ENCODE results near the gene ZNF789.

DNA sequence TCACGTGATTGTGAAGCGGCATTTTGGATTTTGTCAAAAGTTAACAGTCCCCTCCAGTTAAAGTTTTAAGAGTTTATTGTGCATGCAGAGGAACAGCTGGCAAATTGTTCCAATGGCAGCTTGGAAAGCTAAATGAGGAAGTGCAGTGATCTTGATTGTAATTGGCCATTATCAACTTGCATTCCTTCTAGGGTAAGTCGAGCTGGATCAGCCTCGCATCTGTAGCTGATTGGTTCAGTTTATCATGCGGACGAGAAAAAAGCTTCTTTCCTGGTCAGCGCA is 566 bp downstream of the ZNF789 start:
- TF ChIP-seq REST (tag by site-specific recombination; IDR thresholded peaks at IDR 0.05) (no peak), CTCF (tag by site-specific recombination; IDR thresholded peaks at IDR 0.05) (no peak), ZNF792 (tag by site-specific recombination; IDR thresholded peaks at IDR 0.05) (no peak), ZNF768 (tag by site-specific recombination; IDR thresholded peaks at IDR 0.05) (no peak), PRDM10 (tag by site-specific recombination; IDR thresholded peaks at IDR 0.05) (no peak), ZNF24 (tag by site-specific recombination; IDR thresholded peaks at IDR 0.05) (no peak), PRDM1 (tag by site-specific recombination; IDR thresholded peaks at IDR 0.05) (no peak), ZNF292 (tag by site-specific recombination; IDR thresholded peaks at IDR 0.05; ENCODE audit: borderline replicate concordance, low read depth) (no peak), ZNF174 (tag by site-specific recombination; IDR thresholded peaks at IDR 0.05) (no peak), ZNF629 (tag by site-specific recombination; IDR thresholded peaks at IDR 0.05) (no peak)
- TF ChIP-seq, protein P1, sequence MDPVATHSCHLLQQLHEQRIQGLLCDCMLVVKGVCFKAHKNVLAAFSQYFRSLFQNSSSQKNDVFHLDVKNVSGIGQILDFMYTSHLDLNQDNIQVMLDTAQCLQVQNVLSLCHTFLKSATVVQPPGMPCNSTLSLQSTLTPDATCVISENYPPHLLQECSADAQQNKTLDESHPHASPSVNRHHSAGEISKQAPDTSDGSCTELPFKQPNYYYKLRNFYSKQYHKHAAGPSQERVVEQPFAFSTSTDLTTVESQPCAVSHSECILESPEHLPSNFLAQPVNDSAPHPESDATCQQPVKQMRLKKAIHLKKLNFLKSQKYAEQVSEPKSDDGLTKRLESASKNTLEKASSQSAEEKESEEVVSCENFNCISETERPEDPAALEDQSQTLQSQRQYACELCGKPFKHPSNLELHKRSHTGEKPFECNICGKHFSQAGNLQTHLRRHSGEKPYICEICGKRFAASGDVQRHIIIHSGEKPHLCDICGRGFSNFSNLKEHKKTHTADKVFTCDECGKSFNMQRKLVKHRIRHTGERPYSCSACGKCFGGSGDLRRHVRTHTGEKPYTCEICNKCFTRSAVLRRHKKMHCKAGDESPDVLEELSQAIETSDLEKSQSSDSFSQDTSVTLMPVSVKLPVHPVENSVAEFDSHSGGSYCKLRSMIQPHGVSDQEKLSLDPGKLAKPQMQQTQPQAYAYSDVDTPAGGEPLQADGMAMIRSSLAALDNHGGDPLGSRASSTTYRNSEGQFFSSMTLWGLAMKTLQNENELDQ (tag by site-specific recombination; IDR thresholded peaks at IDR 0.05; ENCODE audit: low read depth), result no peak

Measured in HEK293 (cell line).